ENCODE results near the gene THY1. TPM values are rescaled to one million over a fixed set of nuclear protein-coding genes. Genes with fewer than 3 reads are reported as not detected.
"Not testable (repeated sequence)": the region's sequence is repeated elsewhere in the genome, so short reads cannot be mapped to it uniquely, and the experiment has no call there.

Gene THY1
- polyA plus RNA-seq, 1 experiment = 1,905 TPM

- no peak for DNase-seq (ENCODE audit: low read depth)
- no peaks in the 10 kb centered on the region for H3K36me3 ChIP-seq (ENCODE audit: control insufficient read depth, insufficient read depth, low read length)
- TF ChIP-seq CTCF (IDR thresholded peaks at IDR 0.05; ENCODE audit: insufficient read depth, low read depth, low read length) = no peak
- ChIA-PET POLR2A (no interaction called here), CTCF (interaction anchor here (1.2 kb wide), 1 partner anchor 87 kb away, joined by 4 read pairs; no protein-coding TSS in a partner anchor)
- peaks cover 7% of the 10 kb centered on the region for H3K27me3 ChIP-seq (ENCODE audit: control insufficient read depth, insufficient read depth, low read length)
- no peak overlapping the region for H3K4me3 ChIP-seq (ENCODE audit: low read depth, low read length)
Measured at GRCh38 chr11:119388103-119388502, 34.9 kb downstream of the THY1 start.

- no peak for TF ChIP-seq CTCF (IDR thresholded peaks at IDR 0.05; ENCODE audit: insufficient read depth, low read depth, low read length)
- Histone ChIP-seq H3K36me3 (ENCODE audit: control insufficient read depth, insufficient read depth, low read length) (no peaks in the 10 kb centered on the region), H3K4me3 (ENCODE audit: low read depth, low read length) (no peak overlapping the region), H3K27me3 (ENCODE audit: control insufficient read depth, insufficient read depth, low read length) (peaks cover 7% of the 10 kb centered on the region)
- no peak for DNase-seq (ENCODE audit: low read depth)
- ChIA-PET CTCF (interaction anchor here (0.6 to 21.4 kb wide), 7 partner anchors 8 to 278 kb away, joined by 3 to 349 read pairs (median 5); no protein-coding TSS in a partner anchor), POLR2A (no interaction called here)
Measured at GRCh38 chr11:119384332-119384731, 38.6 kb downstream of the THY1 start.

DNA sequence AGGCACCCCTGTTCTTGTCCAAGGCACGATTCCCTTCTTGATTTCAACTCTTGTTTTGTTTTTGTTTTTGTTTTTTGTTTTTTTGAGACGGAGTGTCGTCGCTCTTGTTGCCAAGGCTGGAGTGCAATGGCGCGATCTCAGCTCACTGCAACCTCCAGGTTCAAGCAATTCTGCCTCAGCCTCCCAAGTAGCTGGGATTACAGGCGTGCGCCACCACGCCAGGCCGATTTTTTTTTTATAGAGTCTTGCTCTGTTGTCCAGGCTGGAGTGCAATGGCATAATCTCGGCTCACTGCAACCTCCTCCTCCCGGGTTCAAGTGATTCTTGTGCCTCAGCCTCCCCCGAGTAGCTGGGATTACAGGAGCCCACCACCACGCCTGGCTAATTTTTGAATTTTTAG is 40.5 kb downstream of the THY1 start:
- DNase-seq (ENCODE audit: low read depth); POLR2A ChIA-PET; H3K36me3 ChIP-seq (ENCODE audit: control insufficient read depth, insufficient read depth, low read length); H3K27me3 ChIP-seq (ENCODE audit: control insufficient read depth, insufficient read depth, low read length); H3K4me3 ChIP-seq (ENCODE audit: low read depth, low read length): not testable (repeated sequence)
- CTCF ChIA-PET = interaction anchor here (1.1 to 21.4 kb wide), 14 partner anchors 8 to 100 kb away, joined by 3 to 349 read pairs (median 10); partner anchors contain the start of gene C1QTNF5

DNA sequence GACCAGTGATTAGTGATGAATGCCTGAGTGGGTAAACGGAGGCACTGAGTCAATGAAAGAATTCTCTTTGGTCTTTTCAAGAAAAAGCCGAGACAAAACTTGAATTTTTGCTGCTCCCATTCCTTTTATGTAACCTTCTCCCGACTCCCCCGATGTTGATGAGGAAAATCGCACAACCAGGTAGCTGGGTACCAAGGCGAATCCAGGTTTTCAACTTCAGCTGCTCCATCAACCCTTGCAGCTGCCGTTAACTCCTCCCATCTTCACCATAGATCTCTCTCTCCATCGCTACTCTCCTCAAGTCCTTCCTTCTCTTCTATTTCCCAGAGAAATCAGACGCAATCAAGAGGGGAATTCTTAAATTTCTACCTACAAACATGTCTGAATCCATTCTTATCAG is 40.9 kb downstream of the THY1 start:
- H3K27me3 ChIP-seq (ENCODE audit: control insufficient read depth, insufficient read depth, low read length) = peaks cover 5% of the 10 kb centered on the region; the same call in 1 of the 2 replicates
- H3K4me3 ChIP-seq (ENCODE audit: low read depth, low read length) = peak overlapping the region; percentile 43
- ChIA-PET CTCF (interaction anchor here (0.5 to 21.4 kb wide), 16 partner anchors 7 to 181 kb away, joined by 3 to 349 read pairs (median 8); partner anchors contain the start of gene C1QTNF5), POLR2A (no interaction called here)
- H3K36me3 ChIP-seq (ENCODE audit: control insufficient read depth, insufficient read depth, low read length) = no peaks in the 10 kb centered on the region
- no peak for DNase-seq (ENCODE audit: low read depth)
- TF ChIP-seq CTCF (IDR thresholded peaks at IDR 0.05; ENCODE audit: insufficient read depth, low read depth, low read length) = no peak

- POLR2A ChIA-PET = no interaction called here
- Histone ChIP-seq H3K27me3 (ENCODE audit: control insufficient read depth, insufficient read depth, low read length) (peaks cover 5% of the 10 kb centered on the region; the same call in 1 of the 2 replicates), H3K36me3 (ENCODE audit: control insufficient read depth, insufficient read depth, low read length) (no peaks in the 10 kb centered on the region), H3K4me3 (ENCODE audit: low read depth, low read length) (peak within 1 kb of the TSS; percentile 47)
- DNase-seq (ENCODE audit: low read depth) = peak; percentile 90
- CTCF ChIA-PET = interaction anchor here (0.5 to 21.4 kb wide), 29 partner anchors 6 to 237 kb away, joined by 3 to 349 read pairs (median 5); partner anchors contain the start of gene THY1
- TF ChIP-seq CTCF (IDR thresholded peaks at IDR 0.05; ENCODE audit: insufficient read depth, low read depth, low read length) = peak; percentile 89
Measured at GRCh38 chr11:119381181-119381988, 41.6 kb downstream of the THY1 start, which contains the start of gene USP2. Gene USP2 (minus strand): TSS chr11:119381690. CDS start chr11:119373480, 8,210 bp downstream.

Measured in BJ (cell line).